ENCODE results near the gene KIF5C.

KIF5C gene

GRCh38 chr2:148947299-148947698 is 72.3 kb downstream of the KIF5C start (continued):
- no peak for TF ChIP-seq GLIS1 (tag by site-specific recombination; IDR thresholded peaks at IDR 0.05)
- no peak for TF ChIP-seq ZNF837 (tag by site-specific recombination; IDR thresholded peaks at IDR 0.05)

DNA sequence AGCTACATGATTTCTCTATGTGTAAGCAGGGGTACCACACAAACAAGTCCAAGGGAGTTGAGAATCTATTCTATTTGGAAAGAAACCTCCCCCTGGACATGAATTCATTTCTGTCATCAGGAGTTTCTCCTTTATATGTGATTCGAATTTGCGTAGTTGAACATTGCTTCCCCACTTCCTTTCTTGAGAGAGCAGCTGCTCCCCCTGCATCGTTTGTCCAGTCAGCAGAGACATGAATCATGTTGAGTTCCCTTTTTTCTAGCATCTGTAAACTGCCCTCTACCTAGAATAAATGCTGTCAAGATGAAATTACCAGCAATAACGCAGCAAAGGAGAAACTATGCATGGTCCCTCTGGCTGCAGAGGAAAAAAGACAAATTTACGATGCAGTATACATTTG is 73.8 kb downstream of the KIF5C start:
- Histone ChIP-seq H3K4me3 (ENCODE audit: low read depth, low read length) (no peak overlapping the region), H3K9me3 (ENCODE audit: control insufficient read depth, insufficient read depth, low read depth, low read length) (no peaks in the 10 kb centered on the region), H3K36me3 (ENCODE audit: control insufficient read depth in 2 of 2, insufficient read depth in 1 of 2, low read length in 2 of 2) (peaks cover 0 to 75% of the 10 kb centered on the region in 2 experiments; a peak in 1 of 3 replicates), H3K27ac (ENCODE audit: extremely low read depth, low read depth, low read length) (no peak overlapping the region), H3K4me1 (ENCODE audit: control insufficient read depth, insufficient read depth, low read length) (no peaks in the 10 kb centered on the region)
- ChIA-PET POLR2A (no interaction called here), CTCF (no interaction called here)
- TF ChIP-seq ZEB2 (tag by site-specific recombination; IDR thresholded peaks at IDR 0.05) (no peak), ZNF324 (tag by site-specific recombination; IDR thresholded peaks at IDR 0.05) (no peak)

DNA sequence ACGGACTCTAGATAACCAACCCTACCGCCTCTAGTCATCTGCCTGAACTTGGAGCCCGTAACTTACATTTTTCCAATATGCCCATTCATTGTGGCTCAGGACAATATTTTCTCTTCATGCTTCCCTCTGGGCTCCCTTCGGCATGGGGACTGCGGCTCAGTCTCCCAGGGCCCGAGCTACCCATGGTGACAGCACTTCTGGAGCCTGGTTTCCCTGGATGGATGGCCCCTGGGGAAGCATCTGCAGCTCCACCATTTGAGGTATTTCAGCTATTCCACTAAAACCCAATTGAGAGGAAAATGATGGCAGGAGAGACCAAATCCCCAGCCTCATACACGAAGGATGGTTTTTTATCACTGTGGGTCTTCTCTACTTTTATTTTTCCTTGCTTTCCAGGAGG is 74.3 kb downstream of the KIF5C start:
- no peak overlapping the region for H3K4me3 ChIP-seq (ENCODE audit: low read depth, low read length)
- CTCF ChIA-PET = no interaction called here
- no peak overlapping the region for H3K27ac ChIP-seq (ENCODE audit: extremely low read depth, low read depth, low read length)
- TF ChIP-seq, protein P1, sequence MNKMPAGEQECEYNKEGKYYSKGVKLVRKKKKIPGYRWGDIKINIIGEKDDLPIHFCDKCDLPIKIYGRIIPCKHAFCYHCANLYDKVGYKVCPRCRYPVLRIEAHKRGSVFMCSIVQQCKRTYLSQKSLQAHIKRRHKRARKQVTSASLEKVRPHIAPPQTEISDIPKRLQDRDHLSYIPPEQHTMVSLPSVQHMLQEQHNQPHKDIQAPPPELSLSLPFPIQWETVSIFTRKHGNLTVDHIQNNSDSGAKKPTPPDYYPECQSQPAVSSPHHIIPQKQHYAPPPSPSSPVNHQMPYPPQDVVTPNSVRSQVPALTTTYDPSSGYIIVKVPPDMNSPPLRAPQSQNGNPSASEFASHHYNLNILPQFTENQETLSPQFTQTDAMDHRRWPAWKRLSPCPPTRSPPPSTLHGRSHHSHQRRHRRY (tag by site-specific recombination; IDR thresholded peaks at IDR 0.05) = no peak
- TF ChIP-seq, protein P2, sequence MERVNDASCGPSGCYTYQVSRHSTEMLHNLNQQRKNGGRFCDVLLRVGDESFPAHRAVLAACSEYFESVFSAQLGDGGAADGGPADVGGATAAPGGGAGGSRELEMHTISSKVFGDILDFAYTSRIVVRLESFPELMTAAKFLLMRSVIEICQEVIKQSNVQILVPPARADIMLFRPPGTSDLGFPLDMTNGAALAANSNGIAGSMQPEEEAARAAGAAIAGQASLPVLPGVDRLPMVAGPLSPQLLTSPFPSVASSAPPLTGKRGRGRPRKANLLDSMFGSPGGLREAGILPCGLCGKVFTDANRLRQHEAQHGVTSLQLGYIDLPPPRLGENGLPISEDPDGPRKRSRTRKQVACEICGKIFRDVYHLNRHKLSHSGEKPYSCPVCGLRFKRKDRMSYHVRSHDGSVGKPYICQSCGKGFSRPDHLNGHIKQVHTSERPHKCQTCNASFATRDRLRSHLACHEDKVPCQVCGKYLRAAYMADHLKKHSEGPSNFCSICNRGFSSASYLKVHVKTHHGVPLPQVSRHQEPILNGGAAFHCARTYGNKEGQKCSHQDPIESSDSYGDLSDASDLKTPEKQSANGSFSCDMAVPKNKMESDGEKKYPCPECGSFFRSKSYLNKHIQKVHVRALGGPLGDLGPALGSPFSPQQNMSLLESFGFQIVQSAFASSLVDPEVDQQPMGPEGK (tag by site-specific recombination; IDR thresholded peaks at IDR 0.05) = no peak
- TF ChIP-seq ZSCAN16 (tag by site-specific recombination; IDR thresholded peaks at IDR 0.05) (no peak), ZFP3 (tag by site-specific recombination; IDR thresholded peaks at IDR 0.05; ENCODE audit: low read depth) (no peak), ZNF530 (tag by site-specific recombination; IDR thresholded peaks at IDR 0.05; ENCODE audit: low read depth) (no peak)
- H3K36me3 ChIP-seq (ENCODE audit: control insufficient read depth in 2 of 2, insufficient read depth in 1 of 2, low read length in 2 of 2) = peaks cover 0 to 71% of the 10 kb centered on the region in 2 experiments; a peak in 1 of 3 replicates
- H3K9me3 ChIP-seq (ENCODE audit: control insufficient read depth, insufficient read depth, low read depth, low read length) = no peaks in the 10 kb centered on the region
- POLR2A ChIA-PET = no interaction called here
- H3K4me1 ChIP-seq (ENCODE audit: control insufficient read depth, insufficient read depth, low read length) = no peaks in the 10 kb centered on the region

GRCh38 chr2:148952621-148953020 is 77.6 kb downstream of the KIF5C start:
- ChIA-PET POLR2A (no interaction called here), CTCF (interaction anchor here (0.6 kb wide), 1 partner anchor 11 kb away, joined by 3 read pairs; no protein-coding TSS in a partner anchor)
- Histone ChIP-seq H3K36me3 (ENCODE audit: control insufficient read depth in 2 of 2, insufficient read depth in 1 of 2, low read length in 2 of 2) (peaks cover 0 to 79% of the 10 kb centered on the region in 2 experiments; a peak in 1 of 3 replicates), H3K4me3 (ENCODE audit: low read depth, low read length) (no peak overlapping the region), H3K9me3 (ENCODE audit: control insufficient read depth, insufficient read depth, low read depth, low read length) (no peaks in the 10 kb centered on the region), H3K27ac (ENCODE audit: extremely low read depth, low read depth, low read length) (no peak overlapping the region), H3K4me1 (ENCODE audit: control insufficient read depth, insufficient read depth, low read length) (no peaks in the 10 kb centered on the region)
- TF ChIP-seq ZNF561 (tag by site-specific recombination; IDR thresholded peaks at IDR 0.05; ENCODE audit: borderline replicate concordance) (no peak), ZNF211 (tag by site-specific recombination; IDR thresholded peaks at IDR 0.05; ENCODE audit: low read depth) (no peak), ZNF610 (tag by site-specific recombination; IDR thresholded peaks at IDR 0.05; ENCODE audit: borderline replicate concordance) (no peak), ZNF596 (tag by site-specific recombination; IDR thresholded peaks at IDR 0.05) (no peak)

DNA sequence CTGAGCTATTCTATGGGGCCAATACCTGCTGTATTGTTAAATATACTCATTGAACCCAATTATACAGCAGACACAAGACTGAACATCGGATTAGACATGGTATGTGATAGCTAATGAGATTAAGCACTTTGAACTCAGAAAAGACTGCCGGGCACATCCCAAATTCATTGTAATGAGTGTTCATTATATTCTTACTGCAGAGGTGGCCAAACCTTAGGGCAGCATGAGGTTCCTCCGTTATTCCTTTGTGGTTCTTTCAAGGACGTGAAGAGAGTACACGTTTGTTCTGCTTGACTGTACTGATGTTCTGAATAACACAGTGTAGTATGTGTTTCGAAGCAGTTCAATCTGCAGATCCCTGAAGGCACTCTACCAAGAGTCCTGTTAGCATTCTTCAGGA is 78.4 kb downstream of the KIF5C start:
- ChIA-PET CTCF (no interaction called here), POLR2A (no interaction called here)
- H3K4me1 ChIP-seq (ENCODE audit: control insufficient read depth, insufficient read depth, low read length) = no peaks in the 10 kb centered on the region
- H3K9me3 ChIP-seq (ENCODE audit: control insufficient read depth, insufficient read depth, low read depth, low read length) = no peaks in the 10 kb centered on the region
- no peak overlapping the region for H3K4me3 ChIP-seq (ENCODE audit: low read depth, low read length)
- peaks cover 0 to 80% of the 10 kb centered on the region in 2 experiments; a peak in 1 of 3 replicates for H3K36me3 ChIP-seq (ENCODE audit: control insufficient read depth in 2 of 2, insufficient read depth in 1 of 2, low read length in 2 of 2)
- no peak overlapping the region for H3K27ac ChIP-seq (ENCODE audit: extremely low read depth, low read depth, low read length)
- TF ChIP-seq, protein P3, sequence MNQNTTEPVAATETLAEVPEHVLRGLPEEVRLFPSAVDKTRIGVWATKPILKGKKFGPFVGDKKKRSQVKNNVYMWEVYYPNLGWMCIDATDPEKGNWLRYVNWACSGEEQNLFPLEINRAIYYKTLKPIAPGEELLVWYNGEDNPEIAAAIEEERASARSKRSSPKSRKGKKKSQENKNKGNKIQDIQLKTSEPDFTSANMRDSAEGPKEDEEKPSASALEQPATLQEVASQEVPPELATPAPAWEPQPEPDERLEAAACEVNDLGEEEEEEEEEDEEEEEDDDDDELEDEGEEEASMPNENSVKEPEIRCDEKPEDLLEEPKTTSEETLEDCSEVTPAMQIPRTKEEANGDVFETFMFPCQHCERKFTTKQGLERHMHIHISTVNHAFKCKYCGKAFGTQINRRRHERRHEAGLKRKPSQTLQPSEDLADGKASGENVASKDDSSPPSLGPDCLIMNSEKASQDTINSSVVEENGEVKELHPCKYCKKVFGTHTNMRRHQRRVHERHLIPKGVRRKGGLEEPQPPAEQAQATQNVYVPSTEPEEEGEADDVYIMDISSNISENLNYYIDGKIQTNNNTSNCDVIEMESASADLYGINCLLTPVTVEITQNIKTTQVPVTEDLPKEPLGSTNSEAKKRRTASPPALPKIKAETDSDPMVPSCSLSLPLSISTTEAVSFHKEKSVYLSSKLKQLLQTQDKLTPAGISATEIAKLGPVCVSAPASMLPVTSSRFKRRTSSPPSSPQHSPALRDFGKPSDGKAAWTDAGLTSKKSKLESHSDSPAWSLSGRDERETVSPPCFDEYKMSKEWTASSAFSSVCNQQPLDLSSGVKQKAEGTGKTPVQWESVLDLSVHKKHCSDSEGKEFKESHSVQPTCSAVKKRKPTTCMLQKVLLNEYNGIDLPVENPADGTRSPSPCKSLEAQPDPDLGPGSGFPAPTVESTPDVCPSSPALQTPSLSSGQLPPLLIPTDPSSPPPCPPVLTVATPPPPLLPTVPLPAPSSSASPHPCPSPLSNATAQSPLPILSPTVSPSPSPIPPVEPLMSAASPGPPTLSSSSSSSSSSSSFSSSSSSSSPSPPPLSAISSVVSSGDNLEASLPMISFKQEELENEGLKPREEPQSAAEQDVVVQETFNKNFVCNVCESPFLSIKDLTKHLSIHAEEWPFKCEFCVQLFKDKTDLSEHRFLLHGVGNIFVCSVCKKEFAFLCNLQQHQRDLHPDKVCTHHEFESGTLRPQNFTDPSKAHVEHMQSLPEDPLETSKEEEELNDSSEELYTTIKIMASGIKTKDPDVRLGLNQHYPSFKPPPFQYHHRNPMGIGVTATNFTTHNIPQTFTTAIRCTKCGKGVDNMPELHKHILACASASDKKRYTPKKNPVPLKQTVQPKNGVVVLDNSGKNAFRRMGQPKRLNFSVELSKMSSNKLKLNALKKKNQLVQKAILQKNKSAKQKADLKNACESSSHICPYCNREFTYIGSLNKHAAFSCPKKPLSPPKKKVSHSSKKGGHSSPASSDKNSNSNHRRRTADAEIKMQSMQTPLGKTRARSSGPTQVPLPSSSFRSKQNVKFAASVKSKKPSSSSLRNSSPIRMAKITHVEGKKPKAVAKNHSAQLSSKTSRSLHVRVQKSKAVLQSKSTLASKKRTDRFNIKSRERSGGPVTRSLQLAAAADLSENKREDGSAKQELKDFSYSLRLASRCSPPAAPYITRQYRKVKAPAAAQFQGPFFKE (tag by site-specific recombination; IDR thresholded peaks at IDR 0.05; ENCODE audit: borderline replicate concordance) = no peak
